ENCODE measurements around the gene LRRC2. TPM values are rescaled to one million over a fixed set of nuclear protein-coding genes. Genes with fewer than 3 reads are reported as not detected.

The LRRC2 gene
- polyA plus RNA-seq, 3 donors = not detected

- H3K27me3 Mint-ChIP-seq (ENCODE audit: low read depth in 3 of 3) = peaks cover 2 to 6% (median 5%) of the 10 kb centered on the region in 3 donors
- H3K4me1 Mint-ChIP-seq = no peaks in the 10 kb centered on the region
- intact Hi-C loops (cut with micrococcal nuclease) = no loop called here
- Histone ChIP-seq H3K4me1 (ENCODE audit: control insufficient read depth in 1 of 2, insufficient read depth in 2 of 2, low read length in 2 of 2) (no peaks in the 10 kb centered on the region), H3K9me3 (replicated peaks in 1 of 2; ENCODE audit: control insufficient read depth in 1 of 2, insufficient read depth in 1 of 2, low read length in 2 of 2) (no peaks in the 10 kb centered on the region), H3K4me3 (replicated peaks in 1 of 3; ENCODE audit: low read depth in 2 of 3, low read length in 3 of 3) (no peak overlapping the region), H4K20me1 (ENCODE audit: insufficient read depth, low read length) (no peaks in the 10 kb centered on the region), H3K36me3 (replicated peaks in 1 of 2; ENCODE audit: control insufficient read depth in 1 of 2, insufficient read depth in 2 of 2, low read length in 2 of 2) (no peaks in the 10 kb centered on the region), H3K27ac (ENCODE audit: low read depth in 1 of 2, low read length in 2 of 2) (no peak overlapping the region), H3K27me3 (ENCODE audit: control insufficient read depth in 2 of 2, insufficient read depth in 2 of 2, low read length in 2 of 2) (no peaks in the 10 kb centered on the region), H3K9ac (ENCODE audit: insufficient read depth, low read length, poor library complexity, severe bottlenecking) (no peak overlapping the region), H3K4me2 (replicated peaks; ENCODE audit: extremely low read depth, low read length, poor library complexity, severe bottlenecking) (no peak overlapping the region), H2AFZ (ENCODE audit: insufficient read depth, low read depth, low read length, poor library complexity, severe bottlenecking) (no peak overlapping the region), H3K79me2 (ENCODE audit: insufficient read depth, low read length) (no peaks in the 10 kb centered on the region)
- peaks cover 0 to 2% (median 0%) of the 10 kb centered on the region in 7 donors for H3K9me3 Mint-ChIP-seq
- WGBS (ENCODE audit: insufficient coverage) = 88% methylated on average over 4 of the region's 7 CpGs
- H3K36me3 Mint-ChIP-seq = no peaks in the 10 kb centered on the region
- DNase-seq = no peak
- no peak overlapping the region for H3K27ac Mint-ChIP-seq
- no peak overlapping the region for H3K4me3 Mint-ChIP-seq
- no peak for TF ChIP-seq CTCF (IDR thresholded peaks at IDR 0.05)
These were observed 18.7 kb upstream of the LRRC2 start for GRCh38 chr3:46584598-46585467.

- Histone ChIP-seq H3K27ac (ENCODE audit: low read depth in 1 of 2, low read length in 2 of 2) (no peak overlapping the region), H2AFZ (ENCODE audit: insufficient read depth, low read depth, low read length, poor library complexity, severe bottlenecking) (no peak overlapping the region), H3K79me2 (ENCODE audit: insufficient read depth, low read length) (no peaks in the 10 kb centered on the region), H3K4me3 (replicated peaks in 1 of 3; ENCODE audit: low read depth in 2 of 3, low read length in 3 of 3) (no peak overlapping the region), H3K4me2 (replicated peaks; ENCODE audit: extremely low read depth, low read length, poor library complexity, severe bottlenecking) (no peak overlapping the region), H3K9ac (ENCODE audit: insufficient read depth, low read length, poor library complexity, severe bottlenecking) (no peak overlapping the region), H3K27me3 (ENCODE audit: control insufficient read depth in 2 of 2, insufficient read depth in 2 of 2, low read length in 2 of 2) (peaks cover 0 to 22% of the 10 kb centered on the region in 2 donors), H3K9me3 (replicated peaks in 1 of 2; ENCODE audit: control insufficient read depth in 1 of 2, insufficient read depth in 1 of 2, low read length in 2 of 2) (no peaks in the 10 kb centered on the region), H3K4me1 (ENCODE audit: control insufficient read depth in 1 of 2, insufficient read depth in 2 of 2, low read length in 2 of 2) (no peaks in the 10 kb centered on the region), H3K36me3 (replicated peaks in 1 of 2; ENCODE audit: control insufficient read depth in 1 of 2, insufficient read depth in 2 of 2, low read length in 2 of 2) (no peaks in the 10 kb centered on the region), H4K20me1 (ENCODE audit: insufficient read depth, low read length) (no peaks in the 10 kb centered on the region)
- intact Hi-C loops (cut with micrococcal nuclease) = no loop called here
- WGBS (ENCODE audit: insufficient coverage) = 91% methylated on average over 1 of the region's 1 CpG
- Mint-ChIP-seq H3K27me3 (ENCODE audit: low read depth in 3 of 3) (peaks cover 16 to 31% (median 18%) of the 10 kb centered on the region in 3 donors), H3K9me3 (peaks cover 0 to 2% (median 0%) of the 10 kb centered on the region in 7 donors), H3K4me3 (no peak overlapping the region), H3K36me3 (no peaks in the 10 kb centered on the region), H3K27ac (peak overlapping the region in 2 of 7 donors; percentile 15 to 43), H3K4me1 (peaks cover 6% of the 10 kb centered on the region)
- TF ChIP-seq CTCF (IDR thresholded peaks at IDR 0.05) = no peak
- no peak for DNase-seq
These were observed 14.6 kb upstream of the LRRC2 start for GRCh38 chr3:46580675-46581074.

Measured in CD14-positive monocyte (primary cell).